Right forelimb (tissue), 1 donor: Measurements from ENCODE around the gene BCO2.
"Not testable (repeated sequence)": the region's sequence is repeated elsewhere in the genome, so short reads cannot be mapped to it uniquely, and the experiment has no call there.

ENCODE experiments used
- DNase-seq: peaks from one replicate; pipeline ENCODE4 v3.0.0-alpha.2; 2018

The BCO2 gene

GRCh38 chr11:112174789-112175598 lies at the start of gene BCO2:
BCO2 (plus strand) TSS chr11:112175512; CDS start chr11:112175602, 90 bp downstream.
- peak; percentile 87 for DNase-seq

GRCh38 chr11:112127056-112127455 lies 48.3 kb upstream of the BCO2 start:
- no peak for DNase-seq

- no peak for DNase-seq
These were observed 46.7 kb upstream of the BCO2 start for GRCh38 chr11:112128483-112129121.

- no peak for DNase-seq
These were observed 45.7 kb upstream of the BCO2 start for GRCh38 chr11:112129656-112130055.

- DNase-seq, result no peak
These were observed 42.6 kb upstream of the BCO2 start for GRCh38 chr11:112132737-112133136.

- DNase-seq, result no peak
These were observed 40.8 kb upstream of the BCO2 start for GRCh38 chr11:112134473-112134872.

GRCh38 chr11:112143597-112143996 lies 31.7 kb upstream of the BCO2 start:
- DNase-seq, result no peak

GRCh38 chr11:112150517-112150916 lies 24.8 kb upstream of the BCO2 start:
- DNase-seq, result no peak

- DNase-seq, result no peak
These were observed 19.0 kb upstream of the BCO2 start for GRCh38 chr11:112156153-112156955.

GRCh38 chr11:112156956-112157766 lies 18.2 kb upstream of the BCO2 start:
- DNase-seq, result no peak

- DNase-seq, result no peak
These were observed 15.9 kb upstream of the BCO2 start for GRCh38 chr11:112159098-112160065.

GRCh38 chr11:112160091-112160848 lies 15.0 kb upstream of the BCO2 start:
- DNase-seq, result no peak

- no peak for DNase-seq
These were observed 14.3 kb upstream of the BCO2 start for GRCh38 chr11:112161012-112161411.

GRCh38 chr11:112162200-112162599 lies 13.1 kb upstream of the BCO2 start:
- not testable (repeated sequence) for DNase-seq

- no peak for DNase-seq
These were observed 12.4 kb upstream of the BCO2 start for GRCh38 chr11:112162761-112163546.

- no peak for DNase-seq
These were observed 11.2 kb upstream of the BCO2 start, which contains the start of gene IL18 for GRCh38 chr11:112163875-112164685. IL18 (minus strand) TSS chr11:112164094; CDS start chr11:112155053, 9,041 bp downstream.

GRCh38 chr11:112165049-112165448 lies 10.3 kb upstream of the BCO2 start:
- no peak for DNase-seq

GRCh38 chr11:112166562-112166961 lies 8.8 kb upstream of the BCO2 start:
- DNase-seq, result no peak

- DNase-seq, result no peak
These were observed 8.2 kb upstream of the BCO2 start, which contains the start of gene TEX12 for GRCh38 chr11:112167145-112167544. TEX12 (plus strand) TSS chr11:112167372; CDS start chr11:112169269, 1,897 bp downstream.
